GM12878 (cell line): ENCODE measurements around the gene AATF. TPM values are rescaled to one million over a fixed set of nuclear protein-coding genes. Genes with fewer than 3 reads are reported as not detected.
A peak's percentile ranks its signal among the peaks of the same experiment; 100 is the strongest.

Experiments
- ATAC-seq: fragments of 200-7000 bp; cut with Tn5 transposase; 3 replicates; pipeline ENCODE4 v1.9.1; 2020; ENCODE audit warnings: mild to moderate bottlenecking, moderate library complexity
- BruUV-seq: library from RNA; stranded (reverse); fragments of 400-500 nt; replicated peaks from 2 replicates; lab custom pipeline; 2021; lab: Mats Ljungman, UMichigan
- CTCF ChIA-PET: fragments of 300-600 bp; sonication (Branson Sonifier 250); formaldehyde crosslinking; extraction: SDS; loops from one replicate; lab custom pipeline; 2021; ENCODE audit warnings: inconsistent platforms; lab: Yijun Ruan, JAX
- POLR2A ChIA-PET: fragments of 350-600 bp; formaldehyde crosslinking; extraction: SDS; loops from one replicate; lab custom pipeline; 2021; ENCODE audit warnings: inconsistent platforms; lab: Charles Lee
- RAD21 ChIA-PET: fragments of 300-600 bp; sonication (Branson Sonifier 250); formaldehyde crosslinking; loops from one replicate; lab custom pipeline; 2023; ENCODE audit warnings: antibody characterized with exemption; ENCODE audit not compliant: unreplicated experiment; lab: Charles Lee
- SMC1A ChIA-PET: fragments of 300-600 bp; sonication (Branson Sonifier 250); formaldehyde crosslinking; loops from one replicate; lab custom pipeline; 2023; ENCODE audit not compliant: unreplicated experiment, uncharacterized antibody; lab: Charles Lee
- DNase-seq: peaks from one replicate; pipeline ENCODE4 v3.0.0-alpha.2; 2011; ENCODE audit warnings: low read depth, low spot score
- FAIRE-seq: peaks from 3 replicates; lab custom pipeline; 2011; peaks lifted over from hg19 to GRCh38; lab: Jason Lieb, UNC
- H2AFZ ChIP-seq: 2 replicates; pipeline ENCODE4 v1.6.0; 2011; ENCODE audit warnings: low read depth, low read length, control low read depth; ENCODE audit not compliant: control insufficient read depth
- H3K27ac ChIP-seq: 2 replicates; pipeline ENCODE4 v1.5.1; 2011; ENCODE audit warnings: control low read depth; ENCODE audit not compliant: control insufficient read depth, insufficient read depth
- H3K27me3 ChIP-seq, 2 experiments: replicated peaks in 1 of 2; 2 replicates each; pipeline versions ENCODE4 v1.6.0 to v1.6.1; 2011; ENCODE audit warnings: low read length in 1 of 2; ENCODE audit not compliant: control insufficient read depth in 2 of 2, insufficient read depth in 2 of 2
- H3K36me3 ChIP-seq, 2 experiments: 2 replicates each; pipeline ENCODE4 v1.5.1; 2011; ENCODE audit warnings: low read length in 1 of 2; ENCODE audit not compliant: control insufficient read depth in 2 of 2, insufficient read depth in 2 of 2
- H3K4me1 ChIP-seq: 2 replicates; pipeline ENCODE4 v1.6.1; 2011; ENCODE audit warnings: mild to moderate bottlenecking, low read length, moderate library complexity, mixed read lengths; ENCODE audit not compliant: control insufficient read depth, insufficient read depth
- H3K4me2 ChIP-seq: 2 replicates; pipeline ENCODE4 v1.6.0; 2011; ENCODE audit warnings: control low read depth; ENCODE audit not compliant: control insufficient read depth, insufficient read depth
- H3K4me3 ChIP-seq: fragments of 200-600 bp; sonication (generic); 2 replicates; pipeline ENCODE4 v1.5.1; 2016
- H3K79me2 ChIP-seq: 2 replicates; pipeline ENCODE4 v1.6.0; 2011; ENCODE audit warnings: low read length; ENCODE audit not compliant: control insufficient read depth, insufficient read depth
- H3K9ac ChIP-seq: 2 replicates; pipeline ENCODE4 v1.8.0; 2011; ENCODE audit warnings: low read length, control low read depth, mixed read lengths; ENCODE audit not compliant: control insufficient read depth, insufficient read depth
- H3K9me3 ChIP-seq: replicated peaks from 3 replicates; pipeline ENCODE4 v1.5.1; 2011; ENCODE audit warnings: mild to moderate bottlenecking, low read length; ENCODE audit not compliant: control insufficient read depth, insufficient read depth
- H4K20me1 ChIP-seq: 2 replicates; pipeline ENCODE4 v1.6.0; 2011; ENCODE audit not compliant: control insufficient read depth, insufficient read depth
- CEBPB ChIP-seq, 2 experiments: fragments of 150-350 bp in 1 of 2; IDR thresholded peaks; 2 replicates each; pipeline ENCODE4 v1.6.1; 2012 to 2014; ENCODE audit warnings: low read depth in 2 of 2, low read length in 2 of 2, borderline replicate concordance in 1 of 2, inconsistent platforms in 1 of 2
- EED ChIP-seq: sonication (generic); IDR thresholded peaks from 2 replicates; pipeline ENCODE4 v1.6.1; 2016; ENCODE audit warnings: antibody characterized with exemption, low read depth
- EP300 ChIP-seq, 2 experiments: fragments of 150-350 bp in 1 of 2; IDR thresholded peaks; 2 replicates each; pipeline ENCODE4 v1.6.1; 2011 to 2012; ENCODE audit warnings: low read depth in 2 of 2, low read length in 2 of 2, borderline replicate concordance in 1 of 2, improper control_type of control experiment in 1 of 2, inconsistent platforms in 1 of 2; ENCODE audit not compliant: control insufficient read depth in 1 of 2
- KDM1A ChIP-seq: fragments of 200-600 bp; sonication (generic); IDR thresholded peaks from 2 replicates; pipeline ENCODE4 v1.6.1; 2016; ENCODE audit warnings: borderline replicate concordance
- NBN ChIP-seq: fragments of 450-650 bp; IDR thresholded peaks from 2 replicates; pipeline ENCODE4 v1.6.1; 2016
- NRF1 ChIP-seq: conservative IDR thresholded peaks from 2 replicates; pipeline ENCODE4 v1.6.1; 2011; ENCODE audit warnings: mild to moderate bottlenecking, low read depth, low read length, improper control_type of control experiment
- whole genome bisulfite sequencing: methylation state at CpG from one replicate; pipeline ENCODE4 v1.1.6; 2016; ENCODE audit warnings: low lambda C conversion rate; ENCODE audit not compliant: insufficient replicate concordance, insufficient coverage; ENCODE audit errors: missing lambda C conversion rate; 5-methylcytosine and 5-hydroxymethylcytosine counted together
- in situ Hi-C: fragments of 300-500 bp; cut with MboI; formaldehyde crosslinking; loops from 9 replicates; pipeline ENCODE4 v1.14.3; 2018; ENCODE audit warnings: mixed read lengths
- intact Hi-C: fragments of 100-400 bp; cut with micrococcal nuclease; formaldehyde crosslinking; loops from one replicate; pipeline ENCODE4 v1.14.2; 2022; ENCODE audit not compliant: unreplicated experiment
- polyA plus RNA-seq, 11 experiments: library from polyadenylated mRNA; depleted of rRNA in 4 of 11; unstranded in 6 of 11; stranded (reverse) in 5 of 11; fragments of >200 nt; fragmentation: Nextera tagmentation in 4 of 11; fragmentation: Illumina TruSeq in 1 of 11; extraction: Ambion mirVana in 4 of 11; extraction: Trizol in 1 of 11; gene quantifications; 1 replicate in 1 of 11; 2 replicates in 10 of 11; pipeline versions ENCODE4 v1.2.1 to v1.2.3, GENCODE V29; 2011 to 2016; ENCODE audit warnings: inconsistent platforms in 2 of 11, missing spikeins in 2 of 11, low read depth in 1 of 11
- total RNA-seq, 4 experiments: library from RNA; depleted of rRNA in 3 of 4; stranded (reverse); fragments of >200 nt in 3 of 4; fragmentation: Illumina TruSeq in 1 of 4; extraction: Trizol in 1 of 4; gene quantifications; 2 replicates each; pipeline versions ENCODE4 v1.2.1 to v1.2.3, GENCODE V29; 2013 to 2021
- TF ChIP-seq, protein P1 (sequence below): fragments of 450-650 bp; IDR thresholded peaks from 2 replicates; pipeline ENCODE4 v1.6.1; 2017; ENCODE audit warnings: low read depth, mild to moderate bottlenecking, moderate library complexity
- TF ChIP-seq, protein P2 (sequence below): fragments of 450-650 bp; IDR thresholded peaks from 2 replicates; pipeline ENCODE4 v1.6.1; 2017; ENCODE audit warnings: borderline replicate concordance
- TF ChIP-seq, protein P3 (sequence below): fragments of 450-650 bp; IDR thresholded peaks from 2 replicates; pipeline ENCODE4 v1.6.1; 2017; ENCODE audit warnings: antibody characterized with exemption, mild to moderate bottlenecking, moderate library complexity

The AATF gene
- total and polyA plus RNA-seq, 10 of the 15 experiments (the other 5 are each of a cell fraction or from before 2014, with no cell fraction given): 36.8 to 110 (median 77.9) TPM

DNA sequence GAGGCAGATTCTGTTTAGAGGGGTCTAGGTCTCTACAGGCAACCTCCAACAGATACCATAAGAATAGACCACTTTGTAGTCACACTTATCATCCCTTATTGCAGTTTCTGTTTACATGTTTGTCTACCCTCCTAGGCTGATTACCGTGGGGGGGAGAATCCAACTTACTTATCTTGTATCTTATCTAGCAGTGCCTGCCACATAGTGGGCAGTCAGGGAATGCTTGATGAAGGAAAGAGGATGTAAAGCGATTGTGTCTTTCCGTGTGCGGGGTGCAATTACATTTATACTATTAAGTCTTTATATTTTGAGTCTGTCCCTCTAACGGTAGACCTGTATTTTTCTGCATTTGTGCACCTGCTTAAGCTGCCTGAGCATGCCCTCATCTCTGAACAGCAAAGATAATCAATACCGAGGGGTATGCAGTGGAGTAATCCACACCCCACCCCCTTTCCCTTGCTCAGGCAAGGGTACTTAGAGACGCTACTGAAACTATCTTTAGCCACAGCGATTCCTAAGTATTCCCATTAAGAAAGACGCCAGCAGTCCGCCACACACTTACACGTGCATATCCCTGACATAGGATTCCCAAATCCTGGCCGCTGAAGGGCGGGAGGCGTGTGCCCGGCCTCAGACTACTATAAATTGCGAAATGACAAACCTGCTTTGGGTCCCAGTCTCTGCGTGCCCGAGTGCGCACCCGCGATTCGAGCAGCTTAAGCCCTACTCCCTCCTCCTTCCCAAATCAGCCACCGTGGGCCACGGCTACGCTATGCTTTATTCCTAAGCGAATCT, 635 bp upstream of the AATF start:
- DNase-seq (no peak), FAIRE-seq (no peak), ATAC-seq (no peak; the same call in 2 of the 3 replicates)
- TF ChIP-seq EP300 (IDR thresholded peaks at IDR 0.05; ENCODE audit: borderline replicate concordance in 1 of 2, control insufficient read depth in 1 of 2, low read depth in 2 of 2, low read length in 2 of 2) (no peak), CEBPB (IDR thresholded peaks at IDR 0.05; ENCODE audit: borderline replicate concordance in 1 of 2, low read depth in 2 of 2, low read length in 2 of 2) (0 out of 4 replicates have a peak, but pooled peaks of 1 of the 2 experiments have one; percentile 20), NBN (0 out of 2 replicates have a peak, but pooled peaks have one; percentile 47), NRF1 (no peak), KDM1A (no peak), EED (0 out of 2 replicates have a peak, but pooled peaks have one; percentile 30)
- TF ChIP-seq, protein P1, sequence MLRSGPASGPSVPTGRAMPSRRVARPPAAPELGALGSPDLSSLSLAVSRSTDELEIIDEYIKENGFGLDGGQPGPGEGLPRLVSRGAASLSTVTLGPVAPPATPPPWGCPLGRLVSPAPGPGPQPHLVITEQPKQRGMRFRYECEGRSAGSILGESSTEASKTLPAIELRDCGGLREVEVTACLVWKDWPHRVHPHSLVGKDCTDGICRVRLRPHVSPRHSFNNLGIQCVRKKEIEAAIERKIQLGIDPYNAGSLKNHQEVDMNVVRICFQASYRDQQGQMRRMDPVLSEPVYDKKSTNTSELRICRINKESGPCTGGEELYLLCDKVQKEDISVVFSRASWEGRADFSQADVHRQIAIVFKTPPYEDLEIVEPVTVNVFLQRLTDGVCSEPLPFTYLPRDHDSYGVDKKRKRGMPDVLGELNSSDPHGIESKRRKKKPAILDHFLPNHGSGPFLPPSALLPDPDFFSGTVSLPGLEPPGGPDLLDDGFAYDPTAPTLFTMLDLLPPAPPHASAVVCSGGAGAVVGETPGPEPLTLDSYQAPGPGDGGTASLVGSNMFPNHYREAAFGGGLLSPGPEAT: 0 out of 2 replicates have a peak, but pooled peaks have one; percentile 10
- TF ChIP-seq, protein P2, sequence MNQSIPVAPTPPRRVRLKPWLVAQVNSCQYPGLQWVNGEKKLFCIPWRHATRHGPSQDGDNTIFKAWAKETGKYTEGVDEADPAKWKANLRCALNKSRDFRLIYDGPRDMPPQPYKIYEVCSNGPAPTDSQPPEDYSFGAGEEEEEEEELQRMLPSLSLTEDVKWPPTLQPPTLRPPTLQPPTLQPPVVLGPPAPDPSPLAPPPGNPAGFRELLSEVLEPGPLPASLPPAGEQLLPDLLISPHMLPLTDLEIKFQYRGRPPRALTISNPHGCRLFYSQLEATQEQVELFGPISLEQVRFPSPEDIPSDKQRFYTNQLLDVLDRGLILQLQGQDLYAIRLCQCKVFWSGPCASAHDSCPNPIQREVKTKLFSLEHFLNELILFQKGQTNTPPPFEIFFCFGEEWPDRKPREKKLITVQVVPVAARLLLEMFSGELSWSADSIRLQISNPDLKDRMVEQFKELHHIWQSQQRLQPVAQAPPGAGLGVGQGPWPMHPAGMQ: no peak
- TF ChIP-seq, protein P3, sequence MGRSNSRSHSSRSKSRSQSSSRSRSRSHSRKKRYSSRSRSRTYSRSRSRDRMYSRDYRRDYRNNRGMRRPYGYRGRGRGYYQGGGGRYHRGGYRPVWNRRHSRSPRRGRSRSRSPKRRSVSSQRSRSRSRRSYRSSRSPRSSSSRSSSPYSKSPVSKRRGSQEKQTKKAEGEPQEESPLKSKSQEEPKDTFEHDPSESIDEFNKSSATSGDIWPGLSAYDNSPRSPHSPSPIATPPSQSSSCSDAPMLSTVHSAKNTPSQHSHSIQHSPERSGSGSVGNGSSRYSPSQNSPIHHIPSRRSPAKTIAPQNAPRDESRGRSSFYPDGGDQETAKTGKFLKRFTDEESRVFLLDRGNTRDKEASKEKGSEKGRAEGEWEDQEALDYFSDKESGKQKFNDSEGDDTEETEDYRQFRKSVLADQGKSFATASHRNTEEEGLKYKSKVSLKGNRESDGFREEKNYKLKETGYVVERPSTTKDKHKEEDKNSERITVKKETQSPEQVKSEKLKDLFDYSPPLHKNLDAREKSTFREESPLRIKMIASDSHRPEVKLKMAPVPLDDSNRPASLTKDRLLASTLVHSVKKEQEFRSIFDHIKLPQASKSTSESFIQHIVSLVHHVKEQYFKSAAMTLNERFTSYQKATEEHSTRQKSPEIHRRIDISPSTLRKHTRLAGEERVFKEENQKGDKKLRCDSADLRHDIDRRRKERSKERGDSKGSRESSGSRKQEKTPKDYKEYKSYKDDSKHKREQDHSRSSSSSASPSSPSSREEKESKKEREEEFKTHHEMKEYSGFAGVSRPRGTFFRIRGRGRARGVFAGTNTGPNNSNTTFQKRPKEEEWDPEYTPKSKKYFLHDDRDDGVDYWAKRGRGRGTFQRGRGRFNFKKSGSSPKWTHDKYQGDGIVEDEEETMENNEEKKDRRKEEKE: no peak
- H3K4me3 ChIP-seq: peak overlapping the region; percentile 72
- H3K4me1 ChIP-seq: peaks cover 14% of the 10 kb centered on the region
- H3K36me3 ChIP-seq: peaks cover under 1 to 12% of the 10 kb centered on the region in 2 experiments
- ChIA-PET SMC1A (interaction anchor here (0.6 to 1.4 kb wide), 3 partner anchors 16 to 345 kb away, joined by 3 read pairs; no protein-coding TSS in a partner anchor), POLR2A (interaction anchor here (1.6 kb wide), 1 partner anchor 347 kb away, joined by 5 read pairs; the partner anchor contains the start of gene MRM1), RAD21 (no interaction called here), CTCF (interaction anchor here (1.5 kb wide), 1 partner anchor 99 kb away, joined by 7 read pairs; no protein-coding TSS in a partner anchor)
- peak overlapping the region; percentile 13; the same call in 1 of the 2 replicates for H3K27ac ChIP-seq
- H3K9me3 ChIP-seq: no peaks in the 10 kb centered on the region
- peak overlapping the region; percentile 65 for H3K9ac ChIP-seq
- H2AFZ ChIP-seq: peak overlapping the region; percentile 79
- H3K27me3 ChIP-seq: peaks cover 8 to 20% of the 10 kb centered on the region in 2 experiments
- no peaks in the 10 kb centered on the region for H4K20me1 ChIP-seq
- WGBS: 10% methylated on average over 26 of the region's 26 CpGs
- H3K4me2 ChIP-seq: peak overlapping the region; percentile 98
- intact Hi-C loops: loop anchor here (10.0 kb wide), 1 partner anchor 407 kb away; no protein-coding TSS in a partner anchor
- BruUV-seq: TSS peak; percentile 90
- peaks cover 37% of the 10 kb centered on the region for H3K79me2 ChIP-seq
- in situ Hi-C loops: no loop called here
